B cell (primary cell): Measurements from ENCODE around the gene CCDC38.

Experiments
- EZH2 ChIP-seq: IDR thresholded peaks from 2 replicates; pipeline ENCODE4 v1.6.1; 2012; ENCODE audit warnings: borderline replicate concordance, low read depth, mild to moderate bottlenecking, moderate library complexity, low read length; ENCODE audit not compliant: insufficient read depth, poor library complexity, severe bottlenecking
- TF ChIP-seq, protein P1 (sequence below): fragments of 200-600 bp; IDR thresholded peaks from one replicate; pipeline ENCODE4 v1.8.0; 2022; ENCODE audit warnings: antibody characterized with exemption, mild to moderate bottlenecking

DNA sequence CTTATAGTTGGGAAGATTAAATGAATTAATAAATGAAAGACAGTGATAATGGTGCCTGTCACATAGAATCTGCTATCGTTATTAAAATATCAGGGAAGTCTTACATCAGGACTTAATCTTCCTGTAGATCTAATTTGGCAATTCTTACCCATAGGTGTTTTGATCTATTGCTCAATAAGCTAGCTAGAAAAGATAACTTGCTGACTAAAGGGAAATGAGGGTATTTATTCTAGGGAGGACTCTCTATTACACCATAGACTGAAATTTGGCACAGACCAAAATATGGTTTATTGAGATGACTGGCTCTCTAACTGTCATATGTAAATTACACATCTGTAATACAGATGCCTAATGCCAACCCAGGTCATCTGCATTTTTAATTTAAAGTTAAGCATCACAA, 42.3 kb upstream of the CCDC38 start:
- TF ChIP-seq, protein P1, sequence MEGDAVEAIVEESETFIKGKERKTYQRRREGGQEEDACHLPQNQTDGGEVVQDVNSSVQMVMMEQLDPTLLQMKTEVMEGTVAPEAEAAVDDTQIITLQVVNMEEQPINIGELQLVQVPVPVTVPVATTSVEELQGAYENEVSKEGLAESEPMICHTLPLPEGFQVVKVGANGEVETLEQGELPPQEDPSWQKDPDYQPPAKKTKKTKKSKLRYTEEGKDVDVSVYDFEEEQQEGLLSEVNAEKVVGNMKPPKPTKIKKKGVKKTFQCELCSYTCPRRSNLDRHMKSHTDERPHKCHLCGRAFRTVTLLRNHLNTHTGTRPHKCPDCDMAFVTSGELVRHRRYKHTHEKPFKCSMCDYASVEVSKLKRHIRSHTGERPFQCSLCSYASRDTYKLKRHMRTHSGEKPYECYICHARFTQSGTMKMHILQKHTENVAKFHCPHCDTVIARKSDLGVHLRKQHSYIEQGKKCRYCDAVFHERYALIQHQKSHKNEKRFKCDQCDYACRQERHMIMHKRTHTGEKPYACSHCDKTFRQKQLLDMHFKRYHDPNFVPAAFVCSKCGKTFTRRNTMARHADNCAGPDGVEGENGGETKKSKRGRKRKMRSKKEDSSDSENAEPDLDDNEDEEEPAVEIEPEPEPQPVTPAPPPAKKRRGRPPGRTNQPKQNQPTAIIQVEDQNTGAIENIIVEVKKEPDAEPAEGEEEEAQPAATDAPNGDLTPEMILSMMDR: no peak
- TF ChIP-seq EZH2: no peak
